ENCODE measurements around the gene LIPT1. TPM values are rescaled to one million over a fixed set of nuclear protein-coding genes. Genes with fewer than 3 reads are reported as not detected.

Gene LIPT1
- total and polyA plus RNA-seq, 4 donors: 2.3 to 4.8 (median 3.5) TPM

DNA sequence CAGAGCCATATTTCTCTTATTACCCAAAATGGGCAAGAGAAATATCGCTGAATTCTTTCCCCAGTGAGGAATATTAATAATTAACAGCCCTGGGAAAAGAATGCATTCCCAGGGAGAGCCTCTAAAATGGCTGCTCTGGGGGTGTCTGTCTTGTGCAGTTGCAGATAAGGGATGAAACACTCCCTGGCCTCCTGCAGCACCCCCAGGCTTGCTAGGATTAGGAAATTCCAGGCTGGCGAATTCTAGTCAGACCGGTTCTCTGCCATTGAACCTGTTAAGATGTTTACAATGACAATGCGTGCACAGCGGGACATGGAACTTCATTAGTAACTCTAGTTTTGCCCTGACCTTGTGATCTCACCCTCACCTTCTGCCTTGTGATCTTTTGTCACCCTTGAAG, 50.7 kb downstream of the LIPT1 start (continued):
- TF ChIP-seq, protein P1, sequence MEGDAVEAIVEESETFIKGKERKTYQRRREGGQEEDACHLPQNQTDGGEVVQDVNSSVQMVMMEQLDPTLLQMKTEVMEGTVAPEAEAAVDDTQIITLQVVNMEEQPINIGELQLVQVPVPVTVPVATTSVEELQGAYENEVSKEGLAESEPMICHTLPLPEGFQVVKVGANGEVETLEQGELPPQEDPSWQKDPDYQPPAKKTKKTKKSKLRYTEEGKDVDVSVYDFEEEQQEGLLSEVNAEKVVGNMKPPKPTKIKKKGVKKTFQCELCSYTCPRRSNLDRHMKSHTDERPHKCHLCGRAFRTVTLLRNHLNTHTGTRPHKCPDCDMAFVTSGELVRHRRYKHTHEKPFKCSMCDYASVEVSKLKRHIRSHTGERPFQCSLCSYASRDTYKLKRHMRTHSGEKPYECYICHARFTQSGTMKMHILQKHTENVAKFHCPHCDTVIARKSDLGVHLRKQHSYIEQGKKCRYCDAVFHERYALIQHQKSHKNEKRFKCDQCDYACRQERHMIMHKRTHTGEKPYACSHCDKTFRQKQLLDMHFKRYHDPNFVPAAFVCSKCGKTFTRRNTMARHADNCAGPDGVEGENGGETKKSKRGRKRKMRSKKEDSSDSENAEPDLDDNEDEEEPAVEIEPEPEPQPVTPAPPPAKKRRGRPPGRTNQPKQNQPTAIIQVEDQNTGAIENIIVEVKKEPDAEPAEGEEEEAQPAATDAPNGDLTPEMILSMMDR (IDR thresholded peaks at IDR 0.05; ENCODE audit: low read depth, low read length, missing input control): no peak
- no peak for TF ChIP-seq TAF1 (conservative IDR thresholded peaks at IDR 0.05)

Small RNA genes lying within 50 kb of the gene (small RNA-seq; reads per million reads assigned to genes)
- gene AC092587.1: not detected

Other genes starting within 250 kb of the LIPT1 start
- under 1 TPM; 0.17 to 0.42 TPM for gene CRACDL, start 218.7 kb upstream of the LIPT1 start, total RNA-seq
- gene CRACDL, start 218.7 kb upstream of the LIPT1 start, polyA plus RNA-seq: under 1 TPM; 0.13 to 0.46 TPM
- under 1 TPM; 0.33 to 0.65 TPM for gene C2orf15, start 13.3 kb upstream of the LIPT1 start, total RNA-seq
- gene C2orf15, start 13.3 kb upstream of the LIPT1 start, polyA plus RNA-seq: under 1 TPM; 0.24 to 0.25 TPM
- 1 to 10 TPM; 3.5 to 4.4 TPM for gene TSGA10, start within 50 bp of the LIPT1 start, total RNA-seq
- gene TSGA10, start within 50 bp of the LIPT1 start, polyA plus RNA-seq: 1 to 10 TPM in 1 of 2 donors, under 1 TPM in 1; 0.93 to 4.0 TPM
- 10 to 100 TPM; 10.5 to 15.5 TPM for gene MITD1, start 26.1 kb downstream of the LIPT1 start, total RNA-seq
- 10 to 100 TPM in 1 of 2 donors, 1 to 10 TPM in 1; 7.8 to 17.5 TPM for gene MITD1, start 26.1 kb downstream of the LIPT1 start, polyA plus RNA-seq
- 10 to 100 TPM; 19.6 to 21.0 TPM for gene MRPL30, start 26.2 kb downstream of the LIPT1 start, total RNA-seq
- 10 to 100 TPM; 11.7 to 14.0 TPM for gene MRPL30, start 26.2 kb downstream of the LIPT1 start, polyA plus RNA-seq
- gene LYG2, start 100.7 kb downstream of the LIPT1 start, total RNA-seq: not detected
- under 1 TPM in 1 of 2 donors, not detected in 1; 0.31 TPM for gene LYG2, start 100.7 kb downstream of the LIPT1 start, polyA plus RNA-seq
- under 1 TPM; 0.14 to 0.59 TPM for gene LYG1, start 146.2 kb downstream of the LIPT1 start, total RNA-seq
- gene LYG1, start 146.2 kb downstream of the LIPT1 start, polyA plus RNA-seq: under 1 TPM; 0.52 to 0.85 TPM
- 10 to 100 TPM; 24.3 to 27.5 TPM for gene TXNDC9, start 181.4 kb downstream of the LIPT1 start, total RNA-seq
- 10 to 100 TPM; 12.5 to 17.6 TPM for gene TXNDC9, start 181.4 kb downstream of the LIPT1 start, polyA plus RNA-seq
- 10 to 100 TPM; 21.1 to 23.7 TPM for gene EIF5B, start 182.4 kb downstream of the LIPT1 start, total RNA-seq
- gene EIF5B, start 182.4 kb downstream of the LIPT1 start, polyA plus RNA-seq: 10 to 100 TPM; 10.2 to 14.4 TPM

All from liver (tissue), 6 donors.